ENCODE data around the gene MAP3K20.

- TF ChIP-seq EZH2 (IDR thresholded peaks at IDR 0.05; ENCODE audit: borderline replicate concordance, low read depth, low read length, severe bottlenecking) (no peak), CTCF (IDR thresholded peaks at IDR 0.05; ENCODE audit: borderline replicate concordance, extremely low read depth, low read length, poor library complexity, severe bottlenecking) (no peak)
Measured at GRCh38 chr2:173280853-173281252, 205.2 kb downstream of the MAP3K20 start.

Measured in DND-41 (cell line).